Glutamatergic neuron (in vitro differentiated cells): ENCODE results near the gene ZNF500. TPM values are rescaled to one million over a fixed set of nuclear protein-coding genes. Genes with fewer than 3 reads are reported as not detected.
A peak's percentile ranks its signal among the peaks of the same experiment; 100 is the strongest.

ENCODE experiments used
- DNase-seq: peaks from one replicate; pipeline ENCODE4 v3.0.0; 2022
- H3K27ac Mint-ChIP-seq: one replicate; pipeline ENCODE4 v1.8.0; 2020; ENCODE audit warnings: mild to moderate bottlenecking, mixed read lengths, inconsistent platforms; ENCODE audit not compliant: unreplicated experiment
- H3K27me3 Mint-ChIP-seq: one replicate; pipeline ENCODE4 v1.8.0; 2020; ENCODE audit warnings: mild to moderate bottlenecking, moderate library complexity, mixed read lengths, inconsistent platforms; ENCODE audit not compliant: unreplicated experiment
- H3K36me3 Mint-ChIP-seq: one replicate; pipeline ENCODE4 v1.8.0; 2020; ENCODE audit warnings: mild to moderate bottlenecking, mixed read lengths, inconsistent platforms; ENCODE audit not compliant: unreplicated experiment
- H3K4me1 Mint-ChIP-seq: one replicate; pipeline ENCODE4 v1.8.0; 2020; ENCODE audit warnings: mild to moderate bottlenecking, low read depth, mixed read lengths, inconsistent platforms; ENCODE audit not compliant: unreplicated experiment
- H3K4me3 Mint-ChIP-seq: one replicate; pipeline ENCODE4 v1.8.0; 2020; ENCODE audit warnings: mild to moderate bottlenecking, mixed read lengths, inconsistent platforms; ENCODE audit not compliant: unreplicated experiment
- H3K9me3 Mint-ChIP-seq: one replicate; pipeline ENCODE4 v1.8.0; 2020; ENCODE audit warnings: mild to moderate bottlenecking, moderate library complexity, mixed read lengths, inconsistent platforms; ENCODE audit not compliant: unreplicated experiment
- CTCF ChIP-seq: fragments of 200-600 bp; sonication (generic); IDR thresholded peaks from one replicate; pipeline ENCODE4 v1.5.0; 2021; ENCODE audit not compliant: partially characterized antibody, unreplicated experiment
- total RNA-seq: library from RNA; stranded (reverse); fragmentation: NEBNext Ultra II Directional; extraction: Animal tissue kit (Norgen Biotek cat#: 25700); gene quantifications from one replicate; pipeline ENCODE4 v1.2.1, GENCODE V29; 2021; ENCODE audit not compliant: unreplicated experiment

The ZNF500 gene
- total RNA-seq, 1 donor from 2014 or later, result 19.8 TPM

GRCh38 chr16:4706871-4707270, 60.1 kb downstream of the ZNF500 start:
- Mint-ChIP-seq H3K27ac (peak overlapping the region; percentile 100), H3K9me3 (peaks cover 10% of the 10 kb centered on the region), H3K36me3 (no peaks in the 10 kb centered on the region), H3K27me3 (peaks cover 11% of the 10 kb centered on the region), H3K4me3 (peak overlapping the region; percentile 77), H3K4me1 (peaks cover 12% of the 10 kb centered on the region)
- DNase-seq, result peak; percentile 53
- TF ChIP-seq CTCF, result no peak

- peaks cover 12% of the 10 kb centered on the region for H3K4me1 Mint-ChIP-seq
- H3K27ac Mint-ChIP-seq, result peak overlapping the region; percentile 59
- no peak for DNase-seq
- no peak overlapping the region for H3K4me3 Mint-ChIP-seq
- no peaks in the 10 kb centered on the region for H3K36me3 Mint-ChIP-seq
- TF ChIP-seq CTCF, result no peak
- H3K27me3 Mint-ChIP-seq, result peaks cover 11% of the 10 kb centered on the region
- H3K9me3 Mint-ChIP-seq, result peaks cover 10% of the 10 kb centered on the region
Measured at GRCh38 chr16:4704913-4705312, 62.0 kb downstream of the ZNF500 start.

GRCh38 chr16:4704491-4704890, 62.5 kb downstream of the ZNF500 start:
- Mint-ChIP-seq H3K4me1 (peaks cover 12% of the 10 kb centered on the region), H3K27ac (peak overlapping the region; percentile 59), H3K27me3 (peaks cover 16% of the 10 kb centered on the region), H3K9me3 (peaks cover 14% of the 10 kb centered on the region), H3K4me3 (no peak overlapping the region), H3K36me3 (peaks cover 4% of the 10 kb centered on the region)
- TF ChIP-seq CTCF, result no peak
- DNase-seq, result no peak

- DNase-seq, result no peak
- peaks cover 16% of the 10 kb centered on the region for H3K9me3 Mint-ChIP-seq
- H3K4me1 Mint-ChIP-seq, result peaks cover 12% of the 10 kb centered on the region
- H3K27me3 Mint-ChIP-seq, result peaks cover 17% of the 10 kb centered on the region
- H3K27ac Mint-ChIP-seq, result no peak overlapping the region
- TF ChIP-seq CTCF, result no peak
- H3K36me3 Mint-ChIP-seq, result peaks cover 7% of the 10 kb centered on the region
- no peak overlapping the region for H3K4me3 Mint-ChIP-seq
Measured at GRCh38 chr16:4703906-4704305, 63.1 kb downstream of the ZNF500 start.

- no peak for TF ChIP-seq CTCF
- peaks cover 14% of the 10 kb centered on the region for H3K9me3 Mint-ChIP-seq
- no peak for DNase-seq
- H3K36me3 Mint-ChIP-seq, result peaks cover 7% of the 10 kb centered on the region
- H3K4me1 Mint-ChIP-seq, result peaks cover 10% of the 10 kb centered on the region
- H3K4me3 Mint-ChIP-seq, result no peak overlapping the region
- H3K27ac Mint-ChIP-seq, result no peak overlapping the region
- peaks cover 14% of the 10 kb centered on the region for H3K27me3 Mint-ChIP-seq
Measured at GRCh38 chr16:4702466-4702808, 64.5 kb downstream of the ZNF500 start.
